ENCODE measurements around the gene SYT3.
"Not testable (repeated sequence)": the region's sequence is repeated elsewhere in the genome, so short reads cannot be mapped to it uniquely, and the experiment has no call there.

The SYT3 gene

DNA sequence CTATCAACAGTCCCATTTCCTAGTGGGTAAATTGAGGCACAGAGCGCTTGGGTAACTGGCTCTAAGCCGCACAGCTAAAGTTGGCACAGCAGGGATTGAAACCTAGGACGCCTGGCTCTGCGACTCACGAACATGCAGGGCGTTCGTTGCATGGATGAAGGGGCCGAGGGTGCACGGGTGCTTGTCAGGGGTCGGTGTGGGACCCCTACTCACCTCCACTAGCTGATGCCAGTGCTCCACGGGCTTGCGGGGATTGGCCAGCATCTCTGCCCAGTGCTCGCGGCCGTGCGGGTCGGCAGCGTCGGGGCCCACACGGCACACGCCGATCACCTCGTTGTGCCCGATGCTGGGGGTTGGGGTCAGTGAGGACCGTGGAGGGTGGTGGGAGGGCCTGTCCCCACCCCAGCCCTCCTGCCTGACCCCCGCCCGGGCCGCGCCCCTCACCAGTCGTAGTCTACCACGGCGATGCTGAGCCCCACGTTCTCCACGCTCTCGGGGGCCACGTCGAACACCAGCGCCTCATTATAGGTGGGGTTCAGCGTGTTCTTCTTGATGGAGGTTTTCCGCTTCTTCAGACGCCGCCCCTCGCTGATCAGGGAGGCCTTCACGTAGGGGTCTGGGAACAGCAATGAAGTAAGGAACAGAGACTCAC is 14.6 kb downstream of the SYT3 start:
- no peak for DNase-seq (ENCODE audit: low read depth in 1 of 2, low spot score in 1 of 2)
- in situ Hi-C loops (cut with HindIII; ENCODE audit: low pct_unique_long_range_greater_than_20kb, low sequenced_read_pairs), result no loop called here
- TF ChIP-seq JUND (IDR thresholded peaks at IDR 0.05; ENCODE audit: low read depth), result no peak

DNA sequence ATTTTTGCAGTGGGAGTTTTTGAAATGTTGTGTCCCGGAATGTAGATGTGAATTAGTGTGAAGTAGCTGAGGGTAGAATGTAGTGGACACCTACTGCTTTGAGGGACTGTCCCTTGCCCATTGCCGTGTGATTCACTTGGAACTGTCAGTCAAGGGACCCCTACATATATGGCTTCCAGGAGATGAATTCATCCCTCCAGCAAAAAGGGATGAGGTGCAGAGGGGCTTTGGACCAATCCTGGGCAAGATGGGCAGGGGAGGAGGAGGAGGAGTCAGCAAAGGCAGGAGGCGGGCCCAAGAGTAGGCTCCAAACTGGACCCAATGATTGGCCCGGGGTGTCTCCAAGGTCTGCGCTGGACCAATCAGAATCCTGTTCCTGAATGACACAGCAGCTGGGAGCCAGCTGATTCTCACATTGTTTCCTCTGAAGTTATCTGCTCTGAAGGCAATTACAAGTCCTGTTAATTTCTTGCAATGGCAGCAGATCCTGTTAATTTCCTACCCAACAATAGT is 19.2 kb downstream of the SYT3 start:
- in situ Hi-C loops (cut with HindIII; ENCODE audit: low pct_unique_long_range_greater_than_20kb, low sequenced_read_pairs); DNase-seq (ENCODE audit: low read depth in 1 of 2, low spot score in 1 of 2): not testable (repeated sequence)

DNA sequence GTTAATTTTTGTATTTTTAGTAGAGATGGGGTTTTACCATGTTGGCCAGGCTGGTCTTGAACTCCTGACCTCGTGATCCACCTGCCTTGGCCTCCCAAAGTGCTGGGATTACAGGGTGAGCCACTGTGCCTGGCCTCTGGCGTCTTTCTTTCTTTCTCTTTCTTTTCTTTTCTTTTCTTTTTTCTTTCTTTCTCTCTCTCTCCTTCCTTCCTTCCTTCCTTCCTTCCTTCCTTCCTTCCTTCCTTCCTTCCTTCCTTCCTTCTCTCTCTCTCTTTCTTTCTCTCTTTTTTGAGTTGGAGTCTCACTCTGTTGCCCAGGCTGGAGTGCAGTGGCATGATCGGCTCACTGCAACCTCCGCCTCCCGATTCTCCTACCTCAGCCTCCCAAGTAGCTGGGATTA is 20.5 kb downstream of the SYT3 start:
- in situ Hi-C loops (cut with HindIII; ENCODE audit: low pct_unique_long_range_greater_than_20kb, low sequenced_read_pairs); DNase-seq (ENCODE audit: low read depth in 1 of 2, low spot score in 1 of 2): not testable (repeated sequence)

DNA sequence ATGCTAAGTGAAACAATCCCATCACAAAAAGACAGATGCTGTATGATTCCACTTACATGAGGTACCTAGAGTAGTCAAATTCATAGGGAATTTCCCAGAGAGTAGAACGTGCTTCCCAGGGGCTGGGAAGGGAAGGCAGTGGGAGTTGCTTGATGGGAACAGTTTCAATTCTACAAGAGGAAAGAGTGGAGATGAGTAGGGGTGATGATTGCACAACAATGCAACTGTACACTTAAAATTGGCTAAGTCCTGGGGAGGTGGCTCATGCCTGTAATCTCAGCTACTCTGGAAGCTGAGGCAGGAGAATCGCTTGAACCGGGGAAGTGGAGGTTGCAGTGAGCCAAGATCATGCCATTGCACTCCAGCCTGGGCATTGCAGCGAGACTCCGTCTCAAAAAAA is 21.3 kb downstream of the SYT3 start:
- DNase-seq (ENCODE audit: low read depth in 1 of 2, low spot score in 1 of 2); in situ Hi-C loops (cut with HindIII; ENCODE audit: low pct_unique_long_range_greater_than_20kb, low sequenced_read_pairs): not testable (repeated sequence)

DNA sequence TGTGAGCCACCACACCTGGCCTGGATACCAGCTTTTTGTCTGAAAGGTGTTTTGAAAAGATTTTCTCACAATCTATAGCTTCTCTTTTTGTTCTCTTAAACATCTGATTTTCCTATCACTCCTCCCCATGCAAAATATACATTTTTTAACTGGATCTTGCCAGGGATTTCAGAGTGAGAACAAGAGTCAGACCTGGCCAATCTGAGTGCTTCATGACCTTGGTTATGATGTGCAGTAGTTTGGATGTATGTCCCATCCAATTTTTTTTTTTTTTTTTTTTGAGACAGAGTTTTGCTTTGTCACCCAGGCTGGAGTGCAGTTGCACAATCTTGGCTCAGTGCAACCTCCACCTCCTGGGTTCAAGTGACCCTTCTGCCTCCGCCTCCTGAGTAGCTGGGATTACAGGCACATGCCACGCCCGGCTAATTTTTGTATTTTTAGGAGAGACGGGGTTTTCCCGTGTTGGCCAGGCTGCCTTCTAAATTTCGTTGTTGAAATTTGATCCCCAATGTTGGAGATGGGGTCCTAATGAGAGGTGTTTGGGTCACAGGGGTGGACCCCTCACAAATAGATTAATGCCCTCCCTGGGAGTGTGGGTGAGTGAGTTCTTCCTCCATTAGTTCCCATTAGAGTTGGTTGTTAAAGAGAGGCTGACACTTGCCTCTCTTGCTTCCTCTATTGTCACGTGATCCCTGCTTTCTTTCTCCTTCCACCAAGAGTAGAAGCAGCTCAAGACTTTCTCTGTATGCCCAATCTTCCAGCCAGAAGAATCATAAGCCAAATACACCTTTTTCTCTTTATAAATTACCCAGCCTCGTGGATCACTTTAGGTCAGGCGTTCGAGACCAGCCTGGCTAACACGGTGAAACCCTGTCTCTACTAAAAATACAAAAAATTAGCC is 26.9 kb downstream of the SYT3 start:
- DNase-seq (ENCODE audit: low read depth in 1 of 2, low spot score in 1 of 2); in situ Hi-C loops (cut with HindIII; ENCODE audit: low pct_unique_long_range_greater_than_20kb, low sequenced_read_pairs): not testable (repeated sequence)

DNA sequence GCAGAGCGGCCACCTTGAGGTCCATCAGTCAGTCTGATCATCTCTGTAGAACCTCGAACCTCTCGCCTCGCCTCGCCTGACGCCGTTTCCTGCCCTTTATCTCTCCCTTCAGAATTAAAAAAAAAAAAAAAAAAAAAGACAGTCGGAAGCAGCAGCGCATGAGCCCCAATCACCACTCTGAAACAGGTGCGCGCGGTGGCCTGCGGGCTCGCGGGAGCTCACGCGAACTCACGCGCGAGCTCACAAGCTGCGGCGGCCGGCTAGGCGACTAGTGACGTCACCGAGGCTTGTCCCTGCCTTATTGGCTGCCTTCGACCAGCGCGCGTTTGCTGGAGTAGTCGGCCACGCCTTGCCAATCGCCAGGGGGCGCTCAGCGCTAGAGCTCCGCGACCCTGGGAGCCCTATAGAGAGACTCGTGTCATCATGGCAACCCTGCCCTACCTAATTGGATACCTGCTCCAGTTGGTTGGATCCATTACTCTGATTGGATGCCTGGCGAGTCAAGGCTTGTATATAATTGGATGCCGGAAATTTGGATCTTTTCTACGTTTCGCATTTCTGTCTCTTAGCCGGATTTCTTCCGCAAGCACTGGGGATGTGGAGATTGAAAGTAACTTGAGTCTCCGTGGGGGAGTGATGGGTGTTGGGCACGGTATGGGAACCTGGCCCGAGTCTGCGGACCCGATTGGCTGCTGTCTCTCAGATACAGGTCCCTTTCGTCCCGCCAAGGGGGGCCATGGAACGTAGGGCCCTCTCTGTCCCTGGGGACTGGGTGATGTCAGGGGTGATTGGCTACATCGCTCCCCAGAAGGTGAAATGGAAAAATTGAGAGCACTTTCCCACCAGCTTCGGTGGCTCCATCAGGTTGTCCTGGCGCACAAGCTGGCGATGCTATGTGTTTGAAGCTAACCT is 31.6 kb downstream of the SYT3 start:
- no peak for DNase-seq (ENCODE audit: low read depth in 1 of 2, low spot score in 1 of 2)
- in situ Hi-C loops (cut with HindIII; ENCODE audit: low pct_unique_long_range_greater_than_20kb, low sequenced_read_pairs), result no loop called here
- no peak for TF ChIP-seq JUND (IDR thresholded peaks at IDR 0.05; ENCODE audit: low read depth)

DNA sequence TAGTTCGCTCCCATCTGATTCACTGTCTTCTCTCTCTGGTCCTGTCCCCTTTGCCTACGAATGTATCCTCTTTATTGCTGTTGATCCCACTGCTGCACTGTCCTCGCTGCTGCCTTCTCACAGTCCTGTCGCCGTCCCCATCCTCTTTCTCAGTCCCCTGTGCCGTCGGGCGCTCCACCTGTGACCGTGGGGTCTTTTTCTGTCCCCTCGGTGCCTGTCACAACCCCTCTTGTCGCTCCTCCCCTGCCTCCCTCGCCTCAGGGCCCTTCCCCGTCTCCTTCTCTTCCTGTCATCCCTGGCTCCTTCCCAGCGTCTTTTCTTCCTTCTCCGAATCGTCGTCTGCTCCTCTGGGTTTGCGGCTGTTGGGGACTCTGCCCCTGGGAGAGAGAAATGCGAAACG is 32.3 kb downstream of the SYT3 start:
- in situ Hi-C loops (cut with HindIII; ENCODE audit: low pct_unique_long_range_greater_than_20kb, low sequenced_read_pairs), result no loop called here
- TF ChIP-seq JUND (IDR thresholded peaks at IDR 0.05; ENCODE audit: low read depth), result no peak
- no peak for DNase-seq (ENCODE audit: low read depth in 1 of 2, low spot score in 1 of 2)

DNA sequence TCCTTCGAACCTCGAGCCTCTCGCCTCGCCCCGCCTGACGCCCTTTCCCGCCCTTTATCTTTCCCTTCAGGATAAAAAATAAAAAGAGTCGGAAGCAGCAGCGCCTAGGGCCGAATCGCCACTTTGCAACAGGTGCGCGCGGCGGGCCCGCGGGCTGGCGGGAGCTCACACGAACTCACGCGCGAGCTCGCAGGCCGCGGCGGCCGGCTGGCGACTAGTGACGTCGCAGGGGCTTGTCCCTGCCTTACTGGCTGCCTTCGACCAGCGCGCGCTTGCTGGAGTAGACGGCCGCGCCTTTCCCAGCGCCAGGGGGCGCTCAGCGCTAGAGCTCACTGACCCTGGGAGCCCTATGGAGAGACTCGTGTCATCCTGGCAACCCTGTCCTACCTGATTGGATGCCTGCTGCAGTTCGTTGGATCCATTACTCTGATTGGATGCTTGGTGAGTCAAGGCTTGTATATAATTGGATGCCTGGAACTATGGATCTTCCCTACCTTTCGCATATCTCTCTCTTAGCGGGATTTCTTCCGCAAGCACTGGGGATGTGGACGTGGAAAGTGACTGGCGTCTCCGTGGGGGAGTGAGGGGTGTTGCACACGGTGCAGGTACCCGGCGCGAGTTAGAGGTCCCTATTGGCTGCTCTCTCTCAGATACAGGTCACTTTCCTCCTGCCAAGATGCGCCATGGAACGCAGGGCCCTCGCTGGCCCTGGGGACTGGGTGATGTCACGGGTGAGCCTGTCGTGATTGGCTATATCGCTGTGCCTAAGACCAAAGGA is 33.4 kb downstream of the SYT3 start:
- DNase-seq (ENCODE audit: low read depth in 1 of 2, low spot score in 1 of 2); in situ Hi-C loops (cut with HindIII; ENCODE audit: low pct_unique_long_range_greater_than_20kb, low sequenced_read_pairs): not testable (repeated sequence)

DNA sequence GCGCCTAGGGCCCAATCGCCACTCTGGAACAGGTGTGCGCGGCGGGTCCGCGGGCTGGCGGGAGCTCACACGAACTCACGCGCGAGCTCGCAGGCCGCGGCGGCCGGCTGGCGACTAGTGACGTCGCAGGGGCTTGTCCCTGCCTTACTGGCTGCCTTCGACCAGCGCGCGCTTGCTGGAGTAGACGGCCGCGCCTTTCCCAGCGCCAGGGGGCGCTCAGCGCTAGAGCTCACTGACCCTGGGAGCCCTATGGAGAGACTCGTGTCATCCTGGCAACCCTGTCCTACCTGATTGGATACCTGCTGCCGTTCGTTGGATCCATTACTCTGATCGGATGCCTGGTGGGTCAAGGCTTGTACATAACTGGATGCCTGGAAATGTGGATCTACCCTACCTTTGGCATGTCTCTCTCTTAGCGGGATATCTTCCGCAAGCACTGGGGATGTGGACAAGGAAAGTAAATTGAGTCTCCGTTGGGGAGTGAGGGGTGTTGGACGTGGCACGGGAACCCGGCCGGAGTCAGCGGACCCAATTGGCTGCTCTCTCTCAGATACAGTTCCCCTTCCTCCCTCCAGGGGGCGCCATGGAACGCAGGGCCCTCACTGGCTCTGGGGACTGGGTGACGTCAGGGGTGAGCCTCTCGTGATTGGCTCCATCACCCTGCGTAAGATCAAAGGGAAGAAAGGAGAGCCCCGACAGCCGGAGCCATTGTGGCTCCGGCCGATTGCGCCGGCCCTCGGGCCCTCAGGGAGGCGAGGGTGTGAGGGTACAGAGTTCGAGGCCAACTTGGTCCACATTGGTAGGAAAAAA is 35.2 kb downstream of the SYT3 start:
- in situ Hi-C loops (cut with HindIII; ENCODE audit: low pct_unique_long_range_greater_than_20kb, low sequenced_read_pairs), result not testable (repeated sequence)

DNA sequence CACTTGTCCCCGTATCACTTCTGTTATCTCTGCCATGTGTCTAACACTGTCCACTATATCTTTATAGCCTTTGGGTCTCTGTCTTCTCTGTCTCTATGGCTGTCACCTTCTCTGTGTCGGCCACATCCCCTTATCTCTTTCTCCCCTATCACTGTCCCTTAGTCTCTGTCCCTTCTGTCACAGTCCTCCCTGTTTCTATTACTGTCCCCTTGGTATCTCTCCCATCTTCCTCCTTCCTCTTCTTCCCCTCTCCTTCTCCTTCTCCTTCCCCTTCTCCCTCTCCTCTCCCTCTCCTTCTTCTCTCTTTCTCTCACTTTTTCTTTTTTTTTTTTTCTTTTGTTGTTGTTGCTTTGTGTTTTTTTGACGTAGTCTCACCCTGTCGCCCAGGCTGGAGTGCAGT is 36.7 kb downstream of the SYT3 start:
- in situ Hi-C loops (cut with HindIII; ENCODE audit: low pct_unique_long_range_greater_than_20kb, low sequenced_read_pairs), result no loop called here
- TF ChIP-seq JUND (IDR thresholded peaks at IDR 0.05; ENCODE audit: low read depth), result no peak
- no peak for DNase-seq (ENCODE audit: low read depth in 1 of 2, low spot score in 1 of 2)

More for the DNA sequence above, 35.2 kb downstream of the SYT3 start:
- DNase-seq (ENCODE audit: low read depth in 1 of 2, low spot score in 1 of 2), result not testable (repeated sequence)

DNA sequence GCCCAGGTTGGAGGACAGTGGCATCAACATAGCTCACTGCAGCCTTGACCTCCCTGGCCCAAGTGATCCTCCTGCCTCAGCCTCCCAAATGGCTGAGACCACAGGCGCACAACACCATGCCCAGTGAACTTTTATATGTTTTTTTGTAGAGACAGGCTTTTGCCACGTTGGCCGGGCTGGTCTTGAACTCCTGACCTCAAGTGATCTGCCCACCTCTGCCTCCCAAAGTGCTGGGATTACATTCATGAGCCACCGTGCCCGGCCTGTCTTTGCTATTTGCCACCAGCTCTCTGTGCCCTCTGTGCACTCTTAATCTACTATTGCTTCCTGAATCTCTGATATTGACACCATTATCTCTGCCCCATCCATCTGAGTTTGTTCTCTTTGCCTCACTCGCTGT is 37.2 kb downstream of the SYT3 start:
- no peak for DNase-seq (ENCODE audit: low read depth in 1 of 2, low spot score in 1 of 2)
- no peak for TF ChIP-seq JUND (IDR thresholded peaks at IDR 0.05; ENCODE audit: low read depth)
- in situ Hi-C loops (cut with HindIII; ENCODE audit: low pct_unique_long_range_greater_than_20kb, low sequenced_read_pairs), result no loop called here
